Astrocyte of the spinal cord (primary cell): ENCODE measurements around the gene LSAMP.

Experiments used
- DNase-seq: peaks from one replicate; pipeline ENCODE4 v3.0.0; 2011; ENCODE audit warnings: low read depth, low spot score
- H3K4me3 ChIP-seq: 2 replicates; pipeline ENCODE4 v1.5.1; 2011; ENCODE audit warnings: low read depth, mild to moderate bottlenecking, low read length, moderate library complexity
- CTCF ChIP-seq: IDR thresholded peaks from 2 replicates; pipeline ENCODE4 v1.5.1; 2012; ENCODE audit warnings: low read depth, mild to moderate bottlenecking, low read length, inconsistent platforms
- in situ Hi-C: cut with HindIII; loops from 2 replicates; pipeline ENCODE4 v1.10.0; 2017; ENCODE audit warnings: low sequenced_read_pairs

Gene LSAMP

GRCh38 chr3:116299646-116300081, 145.6 kb downstream of the LSAMP start:
- no peak for TF ChIP-seq CTCF
- H3K4me3 ChIP-seq: no peak overlapping the region
- in situ Hi-C loops: no loop called here
- DNase-seq: peak; percentile 57

- in situ Hi-C loops: no loop called here
- DNase-seq: no peak
These were observed 147.1 kb downstream of the LSAMP start for GRCh38 chr3:116298151-116298550.

GRCh38 chr3:116291141-116291540, 154.1 kb downstream of the LSAMP start:
- no peak overlapping the region for H3K4me3 ChIP-seq
- DNase-seq: no peak
- in situ Hi-C loops: no loop called here
- no peak for TF ChIP-seq CTCF

More at GRCh38 chr3:116298151-116298550, 147.1 kb downstream of the LSAMP start:
- no peak for TF ChIP-seq CTCF
- no peak overlapping the region for H3K4me3 ChIP-seq

GRCh38 chr3:116288485-116288884, 156.8 kb downstream of the LSAMP start:
- DNase-seq: peak; percentile 27
- no peak for TF ChIP-seq CTCF
- in situ Hi-C loops: no loop called here
- no peak overlapping the region for H3K4me3 ChIP-seq

- in situ Hi-C loops: no loop called here
- no peak for TF ChIP-seq CTCF
These were observed 159.4 kb downstream of the LSAMP start for GRCh38 chr3:116285781-116286421.

GRCh38 chr3:116281313-116282143, 163.8 kb downstream of the LSAMP start:
- no peak for TF ChIP-seq CTCF
- in situ Hi-C loops: no loop called here
- no peak overlapping the region for H3K4me3 ChIP-seq
- DNase-seq: no peak

More at GRCh38 chr3:116285781-116286421, 159.4 kb downstream of the LSAMP start:
- DNase-seq: no peak
- no peak overlapping the region for H3K4me3 ChIP-seq
